Dermis blood vessel endothelial cell (primary cell): Measurements from ENCODE around the gene CADPS. TPM values are rescaled to one million over a fixed set of nuclear protein-coding genes. Genes with fewer than 3 reads are reported as not detected.

ENCODE experiments used
- DNase-seq: peaks from one replicate; pipeline ENCODE4 v3.0.0; 2010
- total RNA-seq: library from RNA; depleted of rRNA; stranded (reverse); fragments of >200 nt; gene quantifications from 2 replicates; pipeline ENCODE4 v1.2.3, GENCODE V29; 2014

CADPS gene
- total RNA-seq, 1 donor from 2014 or later: not detected

- DNase-seq: no peak
Measured at GRCh38 chr3:62805580-62806277, 69.5 kb downstream of the CADPS start.

GRCh38 chr3:62805106-62805505 is 70.1 kb downstream of the CADPS start:
- no peak for DNase-seq

GRCh38 chr3:62803276-62803675 is 71.9 kb downstream of the CADPS start:
- DNase-seq: no peak

GRCh38 chr3:62798000-62798399 is 77.2 kb downstream of the CADPS start:
- DNase-seq: no peak

- no peak for DNase-seq
Measured at GRCh38 chr3:62797132-62797531, 78.1 kb downstream of the CADPS start.

- DNase-seq: no peak
Measured at GRCh38 chr3:62795978-62796657, 79.1 kb downstream of the CADPS start.

GRCh38 chr3:62793946-62794345 is 81.3 kb downstream of the CADPS start:
- no peak for DNase-seq

- DNase-seq: no peak
Measured at GRCh38 chr3:62785384-62785783, 89.8 kb downstream of the CADPS start.

- DNase-seq: no peak
Measured at GRCh38 chr3:62781121-62781520, 94.1 kb downstream of the CADPS start.

GRCh38 chr3:62777674-62778073 is 97.5 kb downstream of the CADPS start:
- DNase-seq: no peak

- DNase-seq: no peak
Measured at GRCh38 chr3:62777130-62777529, 98.1 kb downstream of the CADPS start.

GRCh38 chr3:62774221-62774620 is 101.0 kb downstream of the CADPS start:
- DNase-seq: no peak

- no peak for DNase-seq
Measured at GRCh38 chr3:62771331-62772072, 103.7 kb downstream of the CADPS start.

- DNase-seq: no peak
Measured at GRCh38 chr3:62768896-62769295, 106.3 kb downstream of the CADPS start.

- no peak for DNase-seq
Measured at GRCh38 chr3:62761711-62762110, 113.5 kb downstream of the CADPS start.

GRCh38 chr3:62761311-62761710 is 113.9 kb downstream of the CADPS start:
- DNase-seq: no peak

GRCh38 chr3:62758296-62759066 is 116.7 kb downstream of the CADPS start:
- DNase-seq: no peak

- no peak for DNase-seq
Measured at GRCh38 chr3:62757045-62757444, 118.2 kb downstream of the CADPS start.

- no peak for DNase-seq
Measured at GRCh38 chr3:62755285-62755684, 119.9 kb downstream of the CADPS start.

GRCh38 chr3:62749657-62750056 is 125.6 kb downstream of the CADPS start:
- no peak for DNase-seq

- DNase-seq: no peak
Measured at GRCh38 chr3:62749130-62749529, 126.1 kb downstream of the CADPS start.

- DNase-seq: no peak
Measured at GRCh38 chr3:62737449-62737848, 137.8 kb downstream of the CADPS start.

GRCh38 chr3:62735510-62735909 is 139.7 kb downstream of the CADPS start:
- no peak for DNase-seq
